Measurements from ENCODE around the gene OXSR1.
"Not testable (repeated sequence)": the region's sequence is repeated elsewhere in the genome, so short reads cannot be mapped to it uniquely, and the experiment has no call there.

DNA sequence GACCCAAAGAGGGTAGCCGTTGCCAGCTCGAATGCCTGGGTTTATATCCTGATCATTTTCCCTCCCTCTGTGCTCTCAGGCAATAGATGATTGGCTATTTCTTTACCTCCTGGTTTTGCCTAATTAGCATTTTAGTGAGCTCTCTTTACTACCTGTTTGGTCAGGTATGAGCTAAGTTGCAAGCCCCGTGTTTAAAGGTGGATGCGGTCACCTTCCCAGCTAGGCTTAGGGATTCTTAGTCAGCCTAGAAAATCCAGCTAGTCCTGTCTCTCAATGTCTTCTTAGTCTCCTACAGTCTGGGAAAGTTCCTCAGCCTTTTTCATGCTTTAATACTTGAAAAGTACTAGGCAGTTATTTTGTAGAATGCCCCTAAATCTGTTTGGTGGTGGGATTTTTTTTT, 131.7 kb downstream of the OXSR1 start:
- TF ChIP-seq POLR2A (IDR thresholded peaks at IDR 0.05; ENCODE audit: insufficient read depth in 1 of 2, low read depth in 2 of 2, low read length in 2 of 2); ZNF567 (CRISPR knock-in tag; IDR thresholded peaks at IDR 0.05; ENCODE audit: borderline replicate concordance); XRCC5 (optimal IDR thresholded peaks at IDR 0.05; ENCODE audit: low read length); NFYB (CRISPR knock-in tag; IDR thresholded peaks at IDR 0.05); TCF7 (IDR thresholded peaks at IDR 0.05; ENCODE audit: low read depth); POLR2AphosphoS5 (IDR thresholded peaks at IDR 0.05; ENCODE audit: low read depth, low read length); CEBPB (IDR thresholded peaks at IDR 0.05; ENCODE audit: borderline replicate concordance, low read depth, low read length): not testable (repeated sequence)
- TF ChIP-seq, protein P1, sequence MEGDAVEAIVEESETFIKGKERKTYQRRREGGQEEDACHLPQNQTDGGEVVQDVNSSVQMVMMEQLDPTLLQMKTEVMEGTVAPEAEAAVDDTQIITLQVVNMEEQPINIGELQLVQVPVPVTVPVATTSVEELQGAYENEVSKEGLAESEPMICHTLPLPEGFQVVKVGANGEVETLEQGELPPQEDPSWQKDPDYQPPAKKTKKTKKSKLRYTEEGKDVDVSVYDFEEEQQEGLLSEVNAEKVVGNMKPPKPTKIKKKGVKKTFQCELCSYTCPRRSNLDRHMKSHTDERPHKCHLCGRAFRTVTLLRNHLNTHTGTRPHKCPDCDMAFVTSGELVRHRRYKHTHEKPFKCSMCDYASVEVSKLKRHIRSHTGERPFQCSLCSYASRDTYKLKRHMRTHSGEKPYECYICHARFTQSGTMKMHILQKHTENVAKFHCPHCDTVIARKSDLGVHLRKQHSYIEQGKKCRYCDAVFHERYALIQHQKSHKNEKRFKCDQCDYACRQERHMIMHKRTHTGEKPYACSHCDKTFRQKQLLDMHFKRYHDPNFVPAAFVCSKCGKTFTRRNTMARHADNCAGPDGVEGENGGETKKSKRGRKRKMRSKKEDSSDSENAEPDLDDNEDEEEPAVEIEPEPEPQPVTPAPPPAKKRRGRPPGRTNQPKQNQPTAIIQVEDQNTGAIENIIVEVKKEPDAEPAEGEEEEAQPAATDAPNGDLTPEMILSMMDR (CRISPR knock-in tag; IDR thresholded peaks at IDR 0.05) = not testable (repeated sequence)
- TF ChIP-seq, protein P2, sequence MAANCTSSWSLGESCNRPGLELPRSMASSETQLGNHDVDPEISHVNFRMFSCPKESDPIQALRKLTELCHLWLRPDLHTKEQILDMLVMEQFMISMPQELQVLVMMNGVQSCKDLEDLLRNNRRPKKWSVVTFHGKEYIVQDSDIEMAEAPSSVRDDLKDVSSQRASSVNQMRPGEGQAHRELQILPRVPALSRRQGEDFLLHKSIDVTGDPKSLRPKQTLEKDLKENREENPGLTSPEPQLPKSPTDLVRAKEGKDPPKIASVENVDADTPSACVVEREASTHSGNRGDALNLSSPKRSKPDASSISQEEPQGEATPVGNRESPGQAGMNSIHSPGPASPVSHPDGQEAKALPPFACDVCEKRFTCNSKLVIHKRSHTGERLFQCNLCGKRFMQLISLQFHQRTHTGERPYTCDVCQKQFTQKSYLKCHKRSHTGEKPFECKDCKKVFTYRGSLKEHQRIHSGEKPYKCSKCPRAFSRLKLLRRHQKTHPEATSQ (CRISPR knock-in tag; IDR thresholded peaks at IDR 0.05; ENCODE audit: borderline replicate concordance) = not testable (repeated sequence)
